Measurements from ENCODE around the gene TRPM3.

GRCh38 chr9:70479880-70480291 lies 641.5 kb downstream of the TRPM3 start:
- no peak for TF ChIP-seq CTCF (IDR thresholded peaks at IDR 0.05)
- TF ChIP-seq EZH2 (IDR thresholded peaks at IDR 0.05; ENCODE audit: borderline replicate concordance, insufficient read depth, low read depth, low read length, poor library complexity, severe bottlenecking): no peak
